HG02840 (cell line): ENCODE measurements around the gene TRPM1.
A peak's percentile ranks its signal among the peaks of the same experiment; 100 is the strongest.

ENCODE experiments used
- ATAC-seq: cut with Tn5 transposase; IDR thresholded peaks from one replicate; pipeline ENCODE4 v1.9.1; 2021; ENCODE audit warnings: mild to moderate bottlenecking, moderate library complexity, moderate number of reproducible peaks; ENCODE audit not compliant: unreplicated experiment, low FRiP score

Gene TRPM1

DNA sequence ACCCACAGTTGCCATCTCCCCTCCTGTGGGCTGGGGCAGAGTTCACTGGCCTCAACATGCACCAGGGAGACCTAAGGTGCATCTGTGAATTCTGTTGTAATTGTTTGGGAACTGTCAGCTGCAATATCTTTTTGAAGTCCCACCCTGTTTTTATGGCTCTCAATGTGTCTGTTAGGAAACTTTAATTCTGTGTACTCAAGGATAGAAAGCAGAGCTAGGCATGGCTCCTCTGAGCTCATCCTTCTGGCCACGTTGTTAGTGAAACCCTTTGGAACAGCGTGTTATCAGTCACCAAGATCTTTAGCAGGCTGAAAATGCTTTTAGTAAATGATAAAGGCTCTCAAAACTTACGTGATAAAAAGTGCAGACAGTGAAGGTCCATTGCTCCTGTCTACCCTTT lies 76.5 kb downstream of the TRPM1 start:
- ATAC-seq, result no peak

DNA sequence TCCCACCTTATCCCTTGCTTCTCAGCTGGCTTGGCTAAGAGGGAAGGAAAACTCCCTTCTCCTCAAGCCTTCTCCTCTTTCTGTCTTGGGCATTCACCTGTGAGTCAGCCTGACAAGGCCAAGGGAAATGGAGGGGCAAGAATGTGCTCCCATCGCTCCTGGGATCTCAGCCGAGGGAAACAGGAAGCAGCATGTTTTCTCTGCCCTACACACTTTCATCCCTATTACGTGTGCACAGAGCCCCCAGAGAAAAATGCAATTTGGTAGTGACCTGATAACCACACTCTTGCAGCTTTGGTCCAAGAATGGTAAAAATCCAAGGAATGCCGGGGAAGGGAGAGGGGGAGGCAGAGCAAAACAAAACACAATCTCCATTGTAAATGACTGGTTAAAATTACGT lies 77.2 kb downstream of the TRPM1 start:
- ATAC-seq, result no peak

DNA sequence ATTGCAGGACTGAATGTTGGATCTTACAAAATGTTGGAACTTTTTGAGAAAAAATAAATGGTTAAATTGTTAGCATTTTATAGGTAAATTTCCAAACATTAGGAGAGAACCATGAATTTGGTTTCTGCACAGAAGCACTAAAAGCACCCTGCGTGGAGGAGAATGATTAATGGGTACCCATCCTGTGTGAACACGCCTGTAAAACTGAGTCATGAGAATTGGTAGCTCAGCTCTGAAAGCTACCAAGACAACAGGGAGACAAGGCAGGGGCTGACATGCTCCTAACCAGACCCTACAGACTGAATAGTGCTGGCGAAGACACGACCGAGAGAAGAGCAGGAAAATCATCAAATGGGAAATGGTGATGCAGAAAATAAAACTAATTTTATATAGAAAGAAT lies 77.7 kb downstream of the TRPM1 start:
- no peak for ATAC-seq

DNA sequence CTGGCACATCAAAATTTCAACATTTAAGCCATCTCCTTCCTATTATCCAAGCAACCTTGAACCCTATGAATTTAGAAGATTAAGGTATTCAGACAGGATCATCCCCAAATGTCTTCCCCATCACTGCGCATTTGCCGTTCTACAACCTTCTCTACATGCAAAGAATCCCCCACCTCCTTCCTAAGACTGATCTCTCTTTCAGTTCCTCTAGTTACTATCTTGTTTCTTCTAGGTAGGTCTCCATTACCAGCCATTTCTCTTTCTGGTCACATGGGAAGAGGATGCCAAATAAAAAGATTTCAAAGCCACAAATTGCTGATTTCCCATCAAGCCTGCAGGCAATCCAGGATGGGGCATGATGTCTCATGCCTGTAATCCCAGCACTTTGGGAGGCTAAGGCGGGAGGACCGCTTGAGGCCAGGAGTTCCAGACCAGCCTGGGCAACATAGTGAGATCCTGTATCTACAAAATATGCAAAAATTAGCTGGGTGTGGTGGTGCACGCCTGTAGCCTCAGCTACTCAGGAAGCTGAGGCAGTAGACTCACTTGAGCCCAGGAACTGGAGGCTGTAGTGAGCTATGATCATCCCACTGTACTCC lies 80.4 kb downstream of the TRPM1 start:
- no peak for ATAC-seq

DNA sequence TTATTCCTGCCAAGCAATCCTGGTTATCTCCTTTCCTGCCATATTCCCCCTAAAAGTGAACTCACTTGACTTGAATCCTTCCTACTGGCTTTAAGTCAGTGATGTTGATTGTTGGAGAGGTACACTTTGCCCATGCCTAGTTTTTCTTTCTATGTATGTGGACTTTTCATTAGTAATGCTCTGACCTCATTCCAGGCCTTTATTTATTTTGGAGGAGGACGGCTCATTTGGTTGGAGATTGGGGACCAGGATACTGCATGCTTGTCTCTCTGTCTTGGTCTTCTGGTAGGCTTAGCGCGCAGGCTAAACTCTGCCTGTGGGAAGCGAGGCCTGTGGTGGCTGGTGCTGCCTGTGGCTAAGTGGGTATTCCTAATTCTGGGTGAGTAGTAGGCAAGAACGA lies 81.0 kb downstream of the TRPM1 start:
- ATAC-seq, result no peak

DNA sequence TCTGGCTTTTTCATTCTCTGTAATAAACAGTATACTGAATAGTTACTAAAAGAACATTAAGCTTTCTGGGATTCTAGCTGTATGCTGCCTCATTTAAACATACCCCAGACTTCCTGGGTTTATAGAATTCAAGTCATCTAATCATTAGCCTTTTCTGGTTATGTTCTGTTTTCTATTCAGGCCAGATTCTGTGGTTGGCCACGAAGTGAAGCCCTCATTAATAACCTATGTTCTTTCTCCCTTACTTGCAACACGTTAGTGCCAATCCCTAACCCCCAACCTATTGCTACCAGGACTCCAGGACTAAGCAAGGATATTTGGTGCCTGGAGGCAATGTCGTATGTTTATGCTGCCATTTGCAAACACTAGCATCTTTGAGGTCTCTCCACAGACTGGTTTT lies 81.5 kb downstream of the TRPM1 start:
- no peak for ATAC-seq

DNA sequence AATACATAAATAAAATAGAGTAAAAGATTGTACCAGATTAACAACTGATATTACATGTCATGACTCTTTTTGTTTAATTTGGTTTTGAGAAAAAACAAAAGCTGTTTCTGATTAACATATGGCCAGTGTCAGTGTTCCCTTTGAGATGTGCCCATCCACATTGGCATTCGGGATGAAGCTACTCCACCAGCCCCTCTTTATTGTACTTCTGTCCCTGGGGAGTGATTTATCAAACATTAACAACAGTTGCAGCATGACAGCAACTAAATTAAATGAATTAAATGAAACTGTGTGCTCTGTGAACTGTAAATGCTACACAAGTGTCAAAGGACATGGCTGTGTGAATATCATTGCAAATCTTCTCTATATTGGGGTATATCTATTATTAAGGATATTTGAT lies 84.2 kb downstream of the TRPM1 start:
- no peak for ATAC-seq

DNA sequence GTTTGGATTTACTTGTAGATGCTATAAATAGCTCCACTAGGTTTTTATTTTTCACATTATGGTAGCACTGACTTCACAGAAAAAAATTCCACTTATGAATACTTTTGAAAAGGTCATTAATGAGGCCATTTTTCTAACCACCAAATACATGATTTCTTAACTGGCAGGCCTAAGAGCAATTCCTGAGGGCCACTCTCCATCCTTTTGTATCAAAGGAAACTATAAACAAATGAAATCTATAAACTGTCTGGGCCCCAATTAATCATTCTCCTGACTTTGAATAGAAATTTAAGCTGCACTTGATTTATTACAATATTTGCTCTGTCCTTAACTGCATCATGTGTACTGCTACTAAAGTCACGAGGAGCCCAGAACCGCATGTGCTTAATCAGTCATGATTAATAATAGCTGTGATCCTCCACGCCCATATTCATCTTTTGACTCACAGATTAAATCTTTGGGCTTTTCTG lies 85.0 kb downstream of the TRPM1 start:
- no peak for ATAC-seq

DNA sequence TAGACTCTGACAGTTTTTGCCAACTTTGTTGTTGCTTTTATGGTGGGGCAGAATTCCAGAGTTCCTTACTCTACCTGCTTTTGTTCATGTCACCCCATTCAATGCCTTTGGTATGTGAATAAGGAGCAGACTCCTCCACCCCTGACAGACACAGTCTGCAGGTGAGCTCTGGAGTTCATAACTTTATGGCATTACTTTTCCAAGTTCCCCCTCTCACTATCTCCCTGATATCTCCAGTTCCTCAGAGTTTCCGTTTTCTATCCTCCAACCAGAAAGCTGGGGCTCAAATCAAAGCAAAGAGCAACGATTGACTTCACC lies 87.0 kb downstream of the TRPM1 start:
- ATAC-seq, result no peak

DNA sequence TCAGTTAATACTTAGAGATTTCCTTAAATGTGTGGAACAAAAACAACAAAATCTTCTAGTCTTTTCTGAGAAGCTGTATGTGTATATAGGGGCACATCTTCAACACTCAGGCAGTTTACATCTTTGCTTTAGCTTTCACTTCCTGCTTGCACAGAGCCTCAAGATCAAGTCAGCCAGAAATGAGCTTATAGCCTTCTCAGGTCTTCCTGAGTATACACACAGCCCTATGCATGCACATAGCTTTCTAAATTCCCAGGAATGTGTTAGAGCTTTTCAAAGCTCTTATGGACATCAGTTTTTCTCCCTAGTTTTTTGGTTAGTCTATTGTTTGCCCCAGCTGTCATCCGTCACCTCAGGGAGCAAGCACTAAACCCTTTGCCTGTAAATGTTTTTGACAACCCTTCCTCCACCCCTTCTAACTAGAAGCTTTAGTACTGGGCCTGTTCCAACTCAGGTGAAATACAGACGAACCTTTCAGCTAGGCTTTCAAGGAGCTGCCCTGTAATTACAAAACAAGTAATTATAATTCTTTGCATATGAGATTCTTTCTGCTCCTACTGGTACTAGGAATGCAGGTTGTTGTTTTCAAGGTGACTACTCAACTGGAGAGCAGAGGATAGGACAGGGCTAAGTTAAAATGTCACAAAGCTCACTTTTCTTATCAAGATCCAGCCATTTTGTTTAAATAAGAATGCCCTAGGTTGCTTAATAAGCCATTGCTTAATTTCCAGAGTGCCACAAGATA lies 87.5 kb downstream of the TRPM1 start:
- ATAC-seq, result no peak

DNA sequence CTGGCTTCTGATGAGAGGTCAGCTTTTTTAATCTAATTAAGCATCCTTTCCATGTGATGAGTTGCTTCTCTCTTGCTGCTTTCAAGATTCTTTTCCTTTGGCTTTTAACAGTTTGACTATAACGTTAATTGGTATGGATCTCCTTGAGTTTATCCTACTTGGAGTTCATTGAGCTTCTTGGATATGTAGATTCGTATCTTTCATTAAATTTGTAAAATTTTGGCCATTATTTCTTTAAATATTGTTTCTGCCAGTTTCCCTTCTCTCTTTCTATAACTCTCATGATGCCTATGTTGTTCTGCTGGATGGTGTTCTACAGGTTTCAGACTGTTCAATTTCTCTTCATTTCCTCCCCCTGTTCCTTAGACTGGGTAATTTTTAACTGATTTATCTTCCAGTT lies 89.1 kb downstream of the TRPM1 start:
- ATAC-seq, result no peak

DNA sequence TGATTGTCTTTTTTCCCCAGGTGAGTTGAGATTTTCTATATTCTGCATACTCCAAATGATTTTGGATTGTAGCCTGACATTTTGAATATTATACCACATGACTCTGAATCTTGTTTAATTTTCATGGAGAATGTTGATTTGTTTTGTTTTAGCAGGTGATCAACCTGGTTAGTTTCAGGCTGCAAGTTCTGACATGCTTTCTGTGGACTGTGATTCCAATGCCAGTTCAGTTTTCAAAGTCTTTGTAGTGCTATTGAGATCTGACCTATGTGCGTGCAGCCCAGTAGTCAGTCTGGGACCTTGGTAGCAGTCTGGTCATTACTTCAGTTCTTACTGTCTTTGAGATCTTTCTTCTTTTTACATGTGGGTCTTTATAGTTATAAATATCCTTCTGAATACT lies 91.5 kb downstream of the TRPM1 start:
- no peak for ATAC-seq

DNA sequence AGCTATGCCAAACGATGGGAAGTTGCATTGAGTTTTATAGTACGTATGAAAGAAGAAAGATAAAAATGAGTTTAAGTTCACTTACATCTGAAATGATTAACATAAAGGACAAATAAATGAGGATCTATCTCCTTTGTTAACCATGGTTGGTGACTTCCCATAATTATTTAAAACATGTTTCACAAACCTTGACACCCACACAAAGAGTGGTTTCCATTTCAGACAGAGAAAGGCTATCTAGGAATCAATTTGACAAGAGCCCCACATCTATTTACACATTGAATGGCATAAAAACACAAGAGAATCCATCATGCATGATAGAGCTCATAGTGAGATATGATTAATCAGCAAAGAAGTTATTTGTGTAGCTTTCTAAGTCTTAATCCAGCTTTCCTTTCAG lies 95.9 kb downstream of the TRPM1 start:
- ATAC-seq, result no peak

DNA sequence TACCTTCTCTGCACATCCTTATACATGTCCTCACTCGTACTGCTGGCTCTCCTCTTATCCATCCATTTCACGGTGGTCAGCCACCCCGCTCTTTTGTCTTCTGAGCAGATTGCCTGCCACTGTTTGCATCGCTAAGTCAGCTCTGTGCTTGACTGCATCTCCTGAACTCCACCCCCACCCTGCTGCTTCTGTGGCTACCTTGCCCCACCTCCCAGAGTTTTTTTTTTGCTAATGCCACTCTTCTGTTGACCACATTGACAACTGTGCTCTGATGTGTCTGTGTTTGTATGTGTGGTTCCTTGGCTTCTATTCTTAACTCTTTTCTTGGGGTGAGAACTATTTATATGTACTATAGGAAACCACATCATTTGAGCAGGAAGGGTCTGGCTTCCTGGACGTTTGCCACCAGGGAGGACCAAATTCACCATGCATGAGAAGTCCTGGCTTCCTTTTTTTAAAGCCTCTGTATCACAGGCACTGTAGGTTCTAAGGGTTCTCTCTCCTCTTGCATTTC lies 97.2 kb downstream of the TRPM1 start:
- peak; percentile 80 for ATAC-seq

DNA sequence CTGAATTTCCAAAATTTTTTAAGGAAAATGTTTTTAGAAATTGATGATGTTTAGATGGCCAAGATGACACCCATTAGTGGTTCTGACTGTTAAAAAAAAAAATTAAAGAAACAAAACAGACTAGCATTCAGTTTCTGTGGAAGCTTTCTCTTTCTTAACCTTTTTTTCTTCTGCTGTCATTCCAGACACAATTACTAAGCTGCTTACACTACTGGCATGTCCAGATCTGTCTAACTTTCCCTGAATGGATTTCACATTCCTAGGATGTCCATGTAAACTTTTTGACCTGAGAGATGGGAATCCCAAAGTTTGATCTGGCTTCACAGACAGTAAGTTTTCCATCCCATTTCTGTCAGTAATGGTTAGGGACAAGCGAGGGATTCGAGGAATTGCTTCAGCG lies 99.8 kb downstream of the TRPM1 start:
- ATAC-seq, result no peak

DNA sequence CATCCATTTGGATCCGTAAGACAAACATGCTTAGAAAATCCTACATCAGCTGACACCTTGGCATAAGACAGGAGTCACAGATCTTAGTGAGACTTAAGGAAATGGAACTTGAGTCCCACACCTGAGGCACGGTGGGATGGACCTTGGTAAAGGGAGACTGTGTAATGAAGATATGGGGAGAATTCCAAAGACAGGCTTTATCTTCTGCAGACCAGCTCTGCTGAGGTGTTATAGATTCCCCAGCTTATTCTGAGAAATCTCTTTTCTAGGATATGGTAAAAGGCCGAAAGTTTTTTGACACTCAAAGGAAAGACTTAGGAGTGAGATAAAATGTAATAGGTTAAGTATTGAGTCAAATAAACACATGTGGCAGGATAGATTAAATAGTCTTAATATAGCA lies 101.8 kb downstream of the TRPM1 start:
- ATAC-seq, result no peak

DNA sequence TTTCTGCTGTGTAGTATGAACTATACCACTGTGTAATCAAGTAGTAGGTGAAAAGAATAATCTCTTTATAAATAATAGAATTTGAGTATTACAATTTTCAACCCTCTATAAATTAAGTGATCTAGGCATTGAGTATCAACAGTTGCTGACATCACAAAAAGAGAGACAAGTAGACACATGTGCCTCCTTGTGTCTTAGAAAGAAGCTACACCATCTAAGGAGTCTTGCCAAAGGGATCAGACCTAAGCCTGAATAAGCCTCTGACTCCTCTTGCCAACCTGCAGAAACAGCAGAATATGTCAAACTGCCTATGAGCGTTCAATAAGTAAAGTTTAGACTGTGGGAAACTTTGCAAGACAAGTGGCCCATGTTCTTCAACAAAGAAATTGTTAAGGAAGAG lies 104.3 kb downstream of the TRPM1 start:
- no peak for ATAC-seq

DNA sequence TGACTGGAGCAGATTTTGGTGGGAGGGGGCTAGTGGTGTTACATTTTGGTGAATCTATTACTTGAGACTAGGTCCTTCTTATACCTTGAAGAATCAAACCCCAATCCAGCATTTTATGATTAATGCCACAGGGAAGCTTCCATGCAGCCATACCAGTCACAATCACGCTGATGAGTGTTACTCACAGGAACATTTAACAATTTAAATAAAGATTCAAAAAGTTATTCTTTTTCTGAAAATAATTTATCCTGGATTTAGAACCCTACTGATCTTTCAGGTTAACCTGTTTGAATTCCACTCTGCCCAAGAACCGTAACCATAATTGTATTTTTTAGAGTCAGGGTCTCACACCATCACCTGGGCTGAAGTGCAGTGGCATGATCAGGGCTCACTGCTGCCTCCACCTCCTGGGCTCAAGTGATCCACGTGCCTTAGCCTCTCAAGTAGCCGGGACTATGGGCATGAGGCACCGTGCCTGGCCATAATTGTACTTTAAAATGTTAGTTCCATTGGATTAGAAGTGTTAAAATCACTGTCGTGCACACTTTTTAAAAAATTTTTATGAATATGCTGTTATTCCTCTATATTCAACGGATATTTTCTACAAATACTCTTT lies 109.2 kb downstream of the TRPM1 start:
- ATAC-seq, result no peak

DNA sequence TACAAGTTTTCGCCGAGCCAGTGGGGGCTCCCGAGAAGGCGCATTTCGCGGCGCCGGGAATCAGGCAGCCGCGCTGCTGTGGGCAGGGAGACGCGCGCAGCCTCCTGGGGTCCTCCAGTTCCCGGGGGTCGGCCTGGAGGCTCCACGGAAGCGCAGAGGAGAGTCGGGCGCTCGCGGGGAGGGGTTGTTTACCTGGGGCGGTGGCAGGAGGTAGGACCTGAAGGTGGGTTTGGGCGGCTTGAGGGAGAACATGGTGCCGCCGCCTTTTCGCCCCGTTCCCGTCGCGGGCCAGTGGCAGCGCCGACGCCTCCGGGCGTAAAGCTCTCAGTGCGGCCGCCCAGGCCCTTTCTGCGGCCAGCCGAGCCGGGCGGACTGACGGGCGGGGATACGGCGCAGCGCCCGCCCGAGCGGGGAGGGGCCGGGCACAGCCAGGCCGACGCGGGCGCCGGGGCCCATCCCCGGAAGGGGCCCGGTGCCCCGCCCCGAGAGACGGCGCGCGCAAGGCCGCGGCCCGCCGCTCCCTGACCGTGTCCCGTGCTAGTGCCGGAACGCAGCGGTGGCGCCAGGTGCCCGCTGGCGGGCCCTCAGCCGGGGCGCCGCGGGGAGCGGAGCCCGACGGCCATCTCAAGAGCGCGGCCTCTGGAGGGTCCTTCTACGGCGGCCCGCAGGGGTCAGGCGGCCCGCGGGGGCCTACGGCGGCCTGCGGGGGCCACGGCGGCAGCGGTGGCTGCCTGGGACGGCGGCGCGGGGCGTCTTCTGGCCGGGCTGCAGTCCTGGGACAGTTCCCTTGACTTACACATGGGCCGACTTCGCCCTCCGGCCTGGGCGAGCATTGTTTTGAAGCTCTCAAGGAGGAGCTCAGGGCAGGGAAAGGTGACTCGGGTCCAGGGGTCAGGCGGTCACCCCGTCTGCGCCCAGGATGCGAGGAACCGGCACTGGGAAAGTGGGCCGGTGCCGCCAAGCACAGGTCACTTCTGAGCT lies 110.0 kb downstream of the TRPM1 start, which contains the start of gene MTMR10:
TSS of gene MTMR10 (minus strand) at position 374 of the 981 bp plus-strand sequence. CDS start at position 252, 122 bp downstream.
- peak; percentile 73 for ATAC-seq

DNA sequence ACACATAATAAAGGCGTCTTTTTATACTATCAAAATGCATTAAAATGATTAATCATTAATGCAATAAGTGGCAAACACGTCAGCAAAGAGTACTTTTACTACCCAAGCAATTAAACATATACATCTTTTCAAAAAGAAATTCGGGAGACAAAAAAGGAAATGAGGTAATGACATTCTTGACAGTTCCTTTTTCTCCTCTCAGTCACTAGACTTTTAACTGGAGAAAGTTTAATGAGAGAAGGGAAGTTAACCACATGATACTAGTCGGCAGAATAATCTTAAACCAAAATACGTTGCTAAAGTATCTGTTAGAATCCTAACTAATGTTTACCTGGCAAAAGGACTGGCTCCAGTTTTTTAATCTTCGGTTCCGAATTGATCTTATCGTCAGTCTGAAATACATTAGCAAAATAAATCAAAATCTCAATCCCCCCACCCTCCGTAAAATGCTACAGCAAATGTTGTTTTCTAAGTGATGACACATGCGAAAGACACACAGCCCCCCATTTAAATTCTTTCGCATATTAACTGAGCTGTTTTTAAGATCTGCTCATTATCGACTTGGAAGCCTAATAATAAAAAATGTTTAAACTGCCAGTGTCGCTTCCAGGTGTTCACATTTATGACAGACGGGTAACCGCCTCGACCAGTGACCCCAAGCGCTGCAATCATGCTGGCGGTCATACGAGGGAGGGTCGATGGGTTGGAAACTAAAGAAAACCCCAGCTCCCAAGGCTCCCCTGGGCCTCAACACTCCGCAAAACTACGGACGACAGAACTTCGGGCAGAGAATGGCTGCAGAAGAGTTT lies 110.9 kb downstream of the TRPM1 start:
- peak; percentile 6 for ATAC-seq
